Urinary bladder (tissue), 4 donors: ENCODE data around the gene CKS2. TPM values are rescaled to one million over a fixed set of nuclear protein-coding genes. Genes with fewer than 3 reads are reported as not detected.

Source experiments
- DNase-seq: peaks from one replicate; pipeline ENCODE4 v3.0.0-alpha.2; 2015; ENCODE audit errors: extremely low spot score
- H3K27ac ChIP-seq: one replicate; pipeline ENCODE4 v1.5.1; 2013; ENCODE audit warnings: low read depth, mild to moderate bottlenecking, moderate library complexity
- H3K36me3 ChIP-seq: one replicate; pipeline ENCODE4 v1.6.1; 2013; ENCODE audit warnings: mild to moderate bottlenecking, moderate library complexity; ENCODE audit not compliant: insufficient read depth
- H3K4me1 ChIP-seq: one replicate; pipeline ENCODE4 v1.6.1; 2013; ENCODE audit warnings: mild to moderate bottlenecking, moderate library complexity; ENCODE audit not compliant: insufficient read depth
- H3K4me3 ChIP-seq: one replicate; pipeline ENCODE4 v1.5.1; 2013; ENCODE audit warnings: low read depth, low read length
- WGBS: extraction: QIAGEN DNeasy Blood & Tissue Kit; methylation state at CpG from one replicate; pipeline ENCODE4 v1.1.7; 2013; 5-methylcytosine and 5-hydroxymethylcytosine counted together
- polyA plus RNA-seq: library from polyadenylated mRNA; stranded (reverse); fragments of 200-250 nt; gene quantifications from one replicate; pipeline ENCODE4 v1.2.3, GENCODE V29; 2013
- small RNA-seq: library from RNA; depleted of rRNA; stranded (forward); fragments of <200 nt; gene quantifications from one replicate; pipeline ENCODE3, GENCODE V24; 2014
- total RNA-seq: library from RNA; depleted of rRNA; stranded (reverse); fragments of >200 nt; gene quantifications from one replicate; pipeline ENCODE4 v1.2.3, GENCODE V29; 2014
- donor health status: healthy with polysubstance abuse.
- donor health status: healthy.

Gene CKS2
- total and polyA plus RNA-seq, 2 donors = 18.0 to 58.7 TPM

DNA sequence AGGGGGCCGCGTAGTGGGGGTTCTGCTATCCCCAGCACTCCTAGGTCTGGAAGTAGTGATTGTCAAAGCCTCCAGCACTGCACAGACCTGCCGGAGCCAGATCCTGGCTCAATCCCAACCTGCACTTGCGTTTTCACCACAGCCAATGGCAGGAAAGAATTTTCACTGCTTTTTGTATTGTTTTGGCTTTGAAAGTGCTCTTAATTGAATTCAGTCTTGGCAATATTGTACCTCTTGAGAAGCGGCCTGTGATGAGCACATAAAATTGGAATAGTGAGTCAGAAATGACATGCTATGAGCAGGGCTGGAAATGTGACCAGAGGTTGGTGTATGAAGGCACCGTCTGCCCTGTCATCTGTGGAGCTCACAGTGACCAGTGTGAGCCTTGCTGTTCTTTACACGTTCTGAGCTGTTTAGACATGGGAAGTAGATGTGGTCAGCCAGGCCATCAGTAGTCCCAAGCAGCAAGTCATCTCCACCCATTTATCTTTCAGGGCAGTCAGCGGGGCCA is 48.8 kb downstream of the CKS2 start:
- 62% methylated on average over 8 of the region's 8 CpGs for WGBS
- H3K36me3 ChIP-seq = peaks cover 2% of the 10 kb centered on the region
- DNase-seq = no peak

DNA sequence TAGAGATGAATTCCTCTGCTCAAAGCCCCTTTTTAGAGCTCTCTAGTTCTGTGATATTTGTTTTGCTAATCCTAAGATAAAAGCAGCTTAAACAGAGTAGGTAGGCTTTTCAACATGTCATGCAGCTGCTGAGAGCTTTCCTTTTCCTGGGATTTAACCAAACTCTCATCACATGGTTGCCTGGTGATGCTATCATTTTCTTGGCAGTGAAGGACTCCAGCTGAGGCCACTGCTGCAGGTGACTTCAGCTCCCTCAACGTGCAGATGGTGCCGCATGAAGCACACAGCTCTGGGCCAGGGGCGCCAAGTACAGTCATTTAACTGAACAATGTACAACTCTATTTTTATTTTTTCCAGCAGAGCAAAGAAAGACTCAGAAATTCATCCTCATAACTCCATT is 49.5 kb downstream of the CKS2 start:
- Histone ChIP-seq H3K36me3 (peaks cover 2% of the 10 kb centered on the region), H3K4me1 (no peaks in the 10 kb centered on the region), H3K4me3 (no peak overlapping the region), H3K27ac (no peak overlapping the region)
- WGBS = 53% methylated on average over 3 of the region's 3 CpGs
- DNase-seq = no peak

More for the DNA sequence above, 48.8 kb downstream of the CKS2 start:
- H3K27ac ChIP-seq = no peak overlapping the region
- H3K4me3 ChIP-seq = no peak overlapping the region
- no peaks in the 10 kb centered on the region for H3K4me1 ChIP-seq

DNA sequence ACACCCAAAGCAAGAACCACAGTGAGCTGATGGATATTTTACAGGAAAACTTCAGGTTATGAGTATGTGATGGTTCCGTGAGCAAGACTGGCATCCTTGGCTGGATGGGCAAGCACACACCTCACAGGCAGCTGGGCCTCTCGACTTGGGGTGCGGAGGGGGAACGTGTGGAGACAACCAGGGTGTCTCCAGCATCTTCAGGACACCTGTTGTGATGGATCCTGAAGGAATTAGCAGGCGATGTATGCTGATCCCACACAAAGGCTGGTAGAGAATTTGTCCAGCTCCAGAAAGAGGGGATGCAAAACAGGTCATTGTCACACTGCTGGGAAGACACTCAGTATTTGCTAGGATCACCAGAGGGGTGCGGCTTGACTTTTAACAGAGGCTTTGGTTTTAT is 50.0 kb downstream of the CKS2 start:
- no peak for DNase-seq
- no peaks in the 10 kb centered on the region for H3K4me1 ChIP-seq
- no peak overlapping the region for H3K4me3 ChIP-seq
- peaks cover 2% of the 10 kb centered on the region for H3K36me3 ChIP-seq
- 92% methylated on average over 6 of the region's 6 CpGs for WGBS
- no peak overlapping the region for H3K27ac ChIP-seq

DNA sequence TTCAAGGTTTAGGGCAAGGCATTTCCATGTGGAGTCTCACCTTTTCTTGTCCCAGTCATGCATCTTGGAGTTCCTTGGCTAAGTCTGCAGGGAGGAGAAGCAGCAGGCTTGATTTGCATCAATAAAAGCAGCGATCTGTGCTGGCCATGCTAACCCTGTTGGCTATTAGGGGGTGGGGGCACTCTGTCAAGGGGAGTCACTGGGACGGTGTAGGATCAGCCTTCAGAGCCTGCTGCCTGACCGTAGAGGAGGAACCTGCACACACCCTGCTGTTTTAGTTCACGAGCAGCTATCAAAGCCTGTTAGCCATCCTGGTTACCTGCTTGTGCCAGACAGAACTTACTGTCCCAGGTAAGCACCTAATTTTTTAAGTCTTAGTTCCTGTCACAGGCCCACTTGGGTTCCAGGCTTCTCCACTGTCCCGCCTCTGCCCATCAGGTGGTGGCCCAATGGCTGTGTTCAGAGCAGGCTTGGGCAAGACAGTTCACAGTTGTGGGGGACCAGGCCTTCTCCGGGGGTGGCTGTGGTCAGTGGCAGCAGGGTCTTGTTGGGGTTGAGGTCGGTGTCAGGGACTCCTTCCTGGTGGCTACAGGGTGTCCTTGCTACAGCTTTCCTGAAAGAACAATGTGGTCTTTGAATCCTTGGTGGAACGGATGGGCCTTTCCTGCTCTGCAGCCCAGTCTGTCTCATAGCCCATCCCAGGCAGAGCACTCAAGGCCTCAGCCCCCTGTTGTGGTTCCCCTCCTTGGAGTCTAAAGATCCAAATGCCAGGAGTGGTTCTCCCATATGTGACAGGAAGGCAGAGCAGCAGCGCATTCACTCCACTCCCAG is 51.0 kb downstream of the CKS2 start:
- no peak for DNase-seq
- Histone ChIP-seq H3K27ac (no peak overlapping the region), H3K4me3 (no peak overlapping the region), H3K4me1 (no peaks in the 10 kb centered on the region), H3K36me3 (peaks cover 2% of the 10 kb centered on the region)
- WGBS = 86% methylated on average over 9 of the region's 9 CpGs

DNA sequence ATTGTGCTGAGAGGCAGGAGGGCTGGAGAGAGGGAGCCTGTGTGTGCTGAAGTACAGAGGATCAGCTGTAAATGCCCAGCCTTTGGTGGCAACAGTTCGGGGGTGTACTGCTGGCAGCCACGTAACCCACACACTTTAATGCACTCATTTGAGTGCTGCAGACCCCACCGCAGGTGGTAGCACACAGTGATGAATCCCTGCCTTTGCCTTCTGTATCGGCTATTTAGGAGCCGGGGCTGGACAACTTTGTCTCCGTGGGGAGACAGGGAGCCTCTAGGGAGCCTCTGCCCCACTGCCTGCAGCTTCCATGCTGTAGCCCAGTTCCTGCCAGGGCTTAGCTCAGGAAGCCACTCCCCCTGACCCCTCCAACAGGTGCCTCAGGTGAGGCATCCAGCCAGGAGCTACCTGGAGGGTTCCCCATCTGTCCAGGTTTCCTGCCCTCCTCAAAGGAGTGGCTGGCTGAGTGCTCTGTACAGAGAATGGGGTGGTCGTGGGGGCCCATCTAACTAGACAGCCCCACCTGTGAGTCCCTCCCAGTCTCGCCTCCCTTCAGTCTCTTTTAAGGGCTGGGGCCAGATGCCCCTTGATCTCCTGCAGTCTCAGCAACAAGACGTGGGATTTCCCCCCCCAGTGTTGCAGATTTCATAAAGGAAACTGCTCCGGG is 51.8 kb downstream of the CKS2 start:
- no peak overlapping the region for H3K4me3 ChIP-seq
- H3K36me3 ChIP-seq = peaks cover 2% of the 10 kb centered on the region
- no peak for DNase-seq
- no peak overlapping the region for H3K27ac ChIP-seq
- 91% methylated on average over 10 of the region's 10 CpGs for WGBS
- no peaks in the 10 kb centered on the region for H3K4me1 ChIP-seq

DNA sequence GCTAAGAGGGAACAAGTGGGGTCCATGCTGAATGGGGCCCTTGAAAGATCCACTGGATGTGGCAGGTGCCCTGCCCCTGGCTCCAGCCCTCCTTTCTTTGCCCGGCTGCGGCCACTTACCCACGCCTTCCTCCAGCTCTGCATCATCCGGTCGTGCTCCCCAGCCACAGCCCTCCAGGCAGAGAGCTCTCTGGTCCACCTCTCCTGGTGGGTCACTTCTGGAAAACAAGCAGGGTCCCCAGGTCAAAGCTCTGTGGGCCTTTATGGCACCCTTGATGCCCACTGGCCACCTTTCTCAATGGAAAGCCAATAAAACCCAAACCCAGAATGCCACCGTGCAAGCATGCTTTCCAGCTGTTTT is 52.3 kb downstream of the CKS2 start:
- no peak for DNase-seq
- no peak overlapping the region for H3K4me3 ChIP-seq
- H3K4me1 ChIP-seq = no peaks in the 10 kb centered on the region
- 85% methylated on average over 6 of the region's 6 CpGs for WGBS
- H3K36me3 ChIP-seq = peaks cover 2% of the 10 kb centered on the region
- H3K27ac ChIP-seq = no peak overlapping the region

DNA sequence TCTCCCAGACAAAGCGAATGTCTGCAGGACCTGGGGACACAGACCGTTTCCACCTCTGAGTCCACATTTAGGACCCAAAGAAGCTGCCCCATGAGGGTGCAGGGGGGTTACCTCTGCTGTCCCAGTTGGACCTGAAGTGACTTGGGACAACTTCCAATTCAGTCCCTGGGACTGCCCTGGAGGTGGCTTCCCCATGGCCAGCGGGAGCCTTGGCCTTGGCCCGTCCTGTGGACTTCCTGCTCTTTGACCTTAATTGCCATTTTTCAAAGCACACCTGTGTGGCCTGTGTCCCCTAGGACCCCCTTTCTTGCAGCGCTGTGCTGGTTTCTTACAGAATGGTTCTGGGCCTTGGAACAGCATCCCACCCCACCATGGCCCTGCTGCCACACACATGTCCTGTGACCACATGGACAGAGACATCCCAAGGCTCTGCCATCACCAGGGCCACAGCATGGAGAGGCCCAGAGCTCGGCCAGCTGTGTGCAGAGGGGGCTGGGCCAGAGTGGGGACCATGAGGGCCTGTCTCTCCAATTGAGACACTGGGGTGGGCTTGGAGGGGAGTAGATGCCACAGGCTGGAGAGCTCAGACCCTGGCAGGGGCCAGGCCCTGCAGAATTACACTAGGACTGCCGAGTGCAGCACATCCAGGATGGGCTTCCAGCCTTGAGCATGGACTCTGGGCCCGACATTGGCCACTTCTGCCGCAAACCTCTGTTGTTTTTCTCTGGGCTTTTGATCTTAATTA is 53.1 kb downstream of the CKS2 start:
- DNase-seq = no peak
- H3K4me3 ChIP-seq = no peak overlapping the region
- 88% methylated on average over 9 of the region's 9 CpGs for WGBS
- no peaks in the 10 kb centered on the region for H3K4me1 ChIP-seq
- H3K27ac ChIP-seq = no peak overlapping the region
- H3K36me3 ChIP-seq = no peaks in the 10 kb centered on the region

DNA sequence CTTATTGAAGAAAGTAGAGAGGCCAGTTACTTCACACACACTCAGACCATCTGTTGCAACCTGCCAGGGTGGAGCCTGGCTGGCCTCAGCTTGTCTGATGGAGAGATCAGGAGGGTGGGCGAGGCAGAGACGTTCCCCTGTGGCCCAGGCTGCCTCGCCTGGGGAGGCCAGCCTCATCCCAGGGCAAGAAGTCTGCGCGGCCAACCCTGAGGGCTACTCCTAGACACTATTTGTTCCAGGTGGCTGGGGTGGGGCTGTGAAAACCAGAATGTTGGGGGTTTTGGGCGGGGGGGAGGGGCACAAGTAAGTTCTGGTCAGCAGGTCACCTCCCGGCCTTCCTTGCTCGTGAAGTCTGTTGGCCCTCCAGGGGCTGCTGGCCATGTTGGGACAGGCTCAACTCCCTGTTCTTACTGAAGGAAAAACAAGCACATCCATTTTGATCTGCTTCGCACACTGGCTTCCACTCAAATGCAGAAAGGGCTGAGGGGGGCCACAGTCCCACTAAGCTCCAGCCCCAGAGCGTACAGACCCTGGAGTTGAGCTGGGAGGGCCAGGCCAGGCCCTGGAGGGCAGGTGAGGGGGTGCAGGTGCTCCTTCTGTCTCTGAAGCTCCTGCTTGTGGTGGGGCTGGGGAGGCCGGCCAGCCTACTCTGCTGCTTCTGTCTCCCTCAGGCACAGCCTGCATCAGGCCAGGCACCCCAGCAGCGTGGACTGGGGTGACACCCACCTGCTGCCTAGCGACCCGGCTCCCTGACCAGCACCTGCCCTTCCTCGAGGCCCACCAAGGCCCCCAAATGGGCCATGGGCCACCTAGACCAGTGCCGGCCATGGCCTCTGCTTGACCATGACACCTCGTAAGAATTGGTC is 53.9 kb downstream of the CKS2 start:
- H3K4me1 ChIP-seq = no peaks in the 10 kb centered on the region
- no peak overlapping the region for H3K4me3 ChIP-seq
- H3K27ac ChIP-seq = no peak overlapping the region
- WGBS = 89% methylated on average over 17 of the region's 17 CpGs
- no peak for DNase-seq
- no peaks in the 10 kb centered on the region for H3K36me3 ChIP-seq

DNA sequence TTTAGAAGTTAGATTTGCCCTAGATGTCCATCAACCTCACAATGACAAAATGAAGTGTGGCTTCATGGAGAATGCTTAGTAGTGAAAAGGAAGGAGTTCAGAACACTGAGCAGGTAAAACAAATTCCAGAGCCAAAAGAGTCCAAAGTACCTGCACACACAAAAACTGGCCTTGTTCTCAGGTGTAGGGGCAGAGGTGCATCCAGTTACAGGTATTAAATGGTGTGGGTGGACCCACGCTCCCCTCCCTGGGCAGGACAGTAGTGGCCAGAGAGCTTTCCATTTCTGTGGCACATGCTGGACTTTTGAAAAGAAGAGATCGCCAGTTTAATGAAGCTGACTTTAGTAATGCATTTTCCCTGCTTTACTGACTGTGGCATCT is 54.5 kb downstream of the CKS2 start:
- no peaks in the 10 kb centered on the region for H3K4me1 ChIP-seq
- 93% methylated on average over 2 of the region's 2 CpGs for WGBS
- DNase-seq = no peak

More for the DNA sequence above, 54.5 kb downstream of the CKS2 start:
- no peaks in the 10 kb centered on the region for H3K36me3 ChIP-seq
- no peak overlapping the region for H3K4me3 ChIP-seq
- H3K27ac ChIP-seq = no peak overlapping the region

Small RNA genes lying within 50 kb of the gene (small RNA-seq; reads per million reads assigned to genes)
- gene MIR3153 = not detected

Other genes with a start within 250 kb of the CKS2 start
- 2.0 TPM for gene SHC3, start 132.4 kb upstream of the CKS2 start, total RNA-seq
- 1.6 TPM for gene SHC3, start 132.4 kb upstream of the CKS2 start, polyA plus RNA-seq
- 78.7 TPM for gene SECISBP2, start 7.3 kb downstream of the CKS2 start, total RNA-seq
- gene SECISBP2, start 7.3 kb downstream of the CKS2 start, polyA plus RNA-seq = 22.7 TPM
- 14.0 TPM for gene SEMA4D, start 186.9 kb downstream of the CKS2 start, total RNA-seq
- gene SEMA4D, start 186.9 kb downstream of the CKS2 start, polyA plus RNA-seq = 9.1 TPM